HG02852 (cell line): Measurements from ENCODE around the gene PRDM13.
"Not testable (repeated sequence)": the region's sequence is repeated elsewhere in the genome, so short reads cannot be mapped to it uniquely, and the experiment has no call there.

Experiments used
- ATAC-seq: cut with Tn5 transposase; IDR thresholded peaks from one replicate; pipeline ENCODE4 v1.9.1; 2021; ENCODE audit warnings: mild to moderate bottlenecking, moderate library complexity; ENCODE audit not compliant: unreplicated experiment

The PRDM13 gene

GRCh38 chr6:99622044-99622443 is 15.4 kb downstream of the PRDM13 start:
- ATAC-seq, result not testable (repeated sequence)

GRCh38 chr6:99629293-99629692 is 22.7 kb downstream of the PRDM13 start:
- no peak for ATAC-seq

GRCh38 chr6:99637629-99638028 is 31.0 kb downstream of the PRDM13 start:
- ATAC-seq, result no peak

GRCh38 chr6:99638358-99638757 is 31.7 kb downstream of the PRDM13 start:
- ATAC-seq, result not testable (repeated sequence)

GRCh38 chr6:99641270-99641669 is 34.6 kb downstream of the PRDM13 start:
- ATAC-seq, result no peak

GRCh38 chr6:99645986-99646385 is 39.4 kb downstream of the PRDM13 start:
- no peak for ATAC-seq

GRCh38 chr6:99650091-99650571 is 43.5 kb downstream of the PRDM13 start:
- ATAC-seq, result not testable (repeated sequence)

GRCh38 chr6:99660206-99660605 is 53.6 kb downstream of the PRDM13 start:
- no peak for ATAC-seq

GRCh38 chr6:99661870-99662269 is 55.2 kb downstream of the PRDM13 start:
- ATAC-seq, result no peak

- no peak for ATAC-seq
These were observed 56.0 kb downstream of the PRDM13 start for GRCh38 chr6:99662616-99663015.
